Activated naive CD8-positive, alpha-beta T cell treated with anti-CD3 and anti-CD28 coated beads, Interleukin-2, amount 10 ng/mL, durations not matched to agents 7 days and 5 days (primary cell): ENCODE results near the gene PRKCSH. TPM values are rescaled to one million over a fixed set of nuclear protein-coding genes. Genes with fewer than 3 reads are reported as not detected.
"Not testable (repeated sequence)": the region's sequence is repeated elsewhere in the genome, so short reads cannot be mapped to it uniquely, and the experiment has no call there.

Source experiments
- ATAC-seq: fragments of 150-1000 bp; cut with Tn5 transposase; one replicate; pipeline ENCODE4 v1.10.0; 2021; ENCODE audit warnings: low read depth, moderate library complexity
- POLR2A ChIA-PET: fragments of 350-600 bp; sonication (Branson Sonifier 250); formaldehyde crosslinking; loops from one replicate; lab custom pipeline; 2021; ENCODE audit warnings: antibody characterized with exemption; lab: Charles Lee
- DNase-seq: peaks from one replicate; pipeline ENCODE4 v3.0.0; 2021
- H3K27ac Mint-ChIP-seq: one replicate; pipeline ENCODE4 v1.8.0; 2022; ENCODE audit warnings: mild to moderate bottlenecking, mixed read lengths
- H3K27me3 Mint-ChIP-seq: one replicate; pipeline ENCODE4 v1.8.0; 2022; ENCODE audit warnings: mild to moderate bottlenecking, moderate library complexity, mixed read lengths
- H3K36me3 Mint-ChIP-seq: one replicate; pipeline ENCODE4 v1.8.0; 2021; ENCODE audit warnings: mild to moderate bottlenecking, mixed read lengths
- H3K4me1 Mint-ChIP-seq: one replicate; pipeline ENCODE4 v1.8.0; 2021; ENCODE audit warnings: mixed read lengths
- H3K4me3 Mint-ChIP-seq: one replicate; pipeline ENCODE4 v1.8.0; 2022; ENCODE audit warnings: mild to moderate bottlenecking, moderate library complexity, mixed read lengths
- H3K9me3 Mint-ChIP-seq: one replicate; pipeline ENCODE4 v1.8.0; 2021; ENCODE audit warnings: mixed read lengths
- total RNA-seq, 2 experiments: library from RNA; stranded (reverse); gene quantifications; one replicate each; pipeline ENCODE4 v1.2.3, GENCODE V29; 2021

Gene PRKCSH
- total RNA-seq, 2 experiments from 2014 or later = 297 to 310 TPM

DNA sequence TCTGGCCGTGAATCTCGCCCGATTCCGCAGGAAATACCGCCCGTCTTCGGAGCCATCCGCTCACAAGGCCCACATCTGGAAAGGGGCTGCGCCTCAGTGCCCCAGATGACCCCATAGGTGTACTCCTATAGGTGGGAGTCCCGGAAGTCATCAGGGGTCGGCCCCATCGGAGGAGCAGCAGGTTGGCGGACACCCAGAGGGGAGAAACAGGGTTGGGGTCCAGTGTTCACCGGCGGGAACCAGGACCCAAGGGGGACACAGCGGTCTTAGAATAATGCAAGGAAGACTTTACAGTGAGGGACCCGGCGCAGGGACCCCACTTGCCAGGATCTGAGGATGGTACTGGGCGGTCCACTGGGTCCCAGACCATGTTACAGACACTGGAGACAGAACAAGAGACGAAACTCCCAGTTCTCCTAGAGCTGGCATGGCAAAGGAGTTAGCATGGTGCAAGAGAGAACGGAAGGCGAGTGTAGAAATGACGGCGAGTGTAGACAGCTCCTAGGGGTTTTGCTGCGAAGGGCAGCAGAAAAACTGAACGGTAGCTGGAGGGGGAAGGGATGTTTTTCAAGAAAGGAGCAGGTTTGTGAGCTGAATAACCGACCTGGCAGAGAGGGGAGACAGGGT is 12.2 kb upstream of the PRKCSH start:
- POLR2A ChIA-PET = interaction anchor here (1.2 to 2.2 kb wide), 3 partner anchors 12 to 59 kb away, joined by 3 to 13 read pairs (median 6); partner anchors contain the start of genes ODAD3 and PRKCSH
- ATAC-seq = no peak
- peak overlapping the region; percentile 16 for H3K4me3 Mint-ChIP-seq
- H3K4me1 Mint-ChIP-seq = peaks cover 32% of the 10 kb centered on the region
- H3K27me3 Mint-ChIP-seq = peaks cover 54% of the 10 kb centered on the region
- no peak for DNase-seq
- no peak overlapping the region for H3K27ac Mint-ChIP-seq
- H3K9me3 Mint-ChIP-seq = no peaks in the 10 kb centered on the region
- no peaks in the 10 kb centered on the region for H3K36me3 Mint-ChIP-seq

DNA sequence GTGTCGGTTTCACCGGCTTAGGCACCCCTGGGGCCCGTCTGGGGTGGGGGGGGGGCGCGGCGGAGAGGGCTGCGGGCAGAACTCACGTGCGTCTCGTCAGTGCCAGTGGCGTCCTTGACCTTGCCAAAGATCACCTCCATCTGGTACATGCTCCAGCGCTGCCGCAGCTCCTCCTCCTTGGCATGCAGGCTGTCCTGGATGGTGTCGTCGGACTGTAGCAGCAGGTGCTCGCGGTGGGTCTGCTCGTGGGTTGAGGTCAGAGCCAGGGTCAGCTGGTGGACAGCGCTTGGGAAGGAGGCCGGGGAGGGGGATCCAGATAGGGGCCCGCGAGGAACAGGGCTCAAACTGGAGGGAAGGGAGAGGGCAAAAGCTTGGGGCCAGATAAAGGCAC is 11.6 kb upstream of the PRKCSH start:
- ATAC-seq (no peak), DNase-seq (no peak)
- H3K9me3 Mint-ChIP-seq = no peaks in the 10 kb centered on the region
- no peak overlapping the region for H3K27ac Mint-ChIP-seq
- H3K27me3 Mint-ChIP-seq = peaks cover 49% of the 10 kb centered on the region
- no peak overlapping the region for H3K4me3 Mint-ChIP-seq
- POLR2A ChIA-PET = interaction anchor here (1.6 to 2.2 kb wide), 2 partner anchors 43 to 59 kb away, joined by 6 to 13 read pairs; no protein-coding TSS in a partner anchor
- no peaks in the 10 kb centered on the region for H3K36me3 Mint-ChIP-seq
- peaks cover 29% of the 10 kb centered on the region for H3K4me1 Mint-ChIP-seq

DNA sequence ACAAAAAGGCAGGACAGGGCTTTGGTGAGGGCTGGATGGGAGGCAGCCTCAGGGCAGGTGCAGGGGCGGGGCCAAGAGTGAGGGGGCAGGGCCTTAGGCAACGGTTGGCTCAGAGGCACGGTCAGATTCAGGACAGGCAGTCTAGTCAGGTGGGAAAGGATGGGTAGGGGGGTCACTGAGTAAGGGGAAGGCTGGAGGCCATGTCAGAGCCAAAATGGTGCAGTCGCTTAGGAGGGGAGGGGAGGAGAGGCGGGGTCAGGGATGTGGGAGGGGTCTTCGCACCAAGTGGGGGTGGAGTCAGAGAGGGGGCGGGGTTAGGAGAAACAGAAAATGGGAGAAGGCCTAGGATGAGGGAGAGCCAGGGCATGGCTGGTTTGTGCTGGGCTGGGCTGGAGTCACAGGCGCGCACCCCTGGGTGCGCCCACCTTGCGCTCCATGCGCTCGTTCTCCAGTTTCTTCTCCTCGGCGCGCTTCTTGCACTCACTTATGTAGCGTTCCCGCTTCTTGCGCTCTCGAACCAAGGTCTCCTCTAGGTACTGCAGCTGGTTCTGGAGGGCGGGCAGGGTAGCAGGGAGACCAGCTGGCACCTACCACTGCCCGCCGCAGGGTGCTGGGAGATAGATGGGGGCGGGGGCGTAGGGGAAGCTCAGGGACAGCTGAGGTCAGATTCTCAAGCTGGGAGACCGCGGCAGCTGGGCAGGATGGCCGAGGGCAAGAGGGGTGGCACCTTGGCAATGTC is 9.5 kb upstream of the PRKCSH start:
- H3K9me3 Mint-ChIP-seq = no peaks in the 10 kb centered on the region
- peaks cover 23% of the 10 kb centered on the region for H3K4me1 Mint-ChIP-seq
- H3K4me3 Mint-ChIP-seq = no peak overlapping the region
- no peak overlapping the region for H3K27ac Mint-ChIP-seq
- DNase-seq (no peak), ATAC-seq (no peak)
- POLR2A ChIA-PET = interaction anchor here (0.7 to 0.9 kb wide), 2 partner anchors 9 to 597 kb away, joined by 3 read pairs; partner anchors contain the start of gene ODAD3
- no peaks in the 10 kb centered on the region for H3K36me3 Mint-ChIP-seq
- H3K27me3 Mint-ChIP-seq = peaks cover 34% of the 10 kb centered on the region

DNA sequence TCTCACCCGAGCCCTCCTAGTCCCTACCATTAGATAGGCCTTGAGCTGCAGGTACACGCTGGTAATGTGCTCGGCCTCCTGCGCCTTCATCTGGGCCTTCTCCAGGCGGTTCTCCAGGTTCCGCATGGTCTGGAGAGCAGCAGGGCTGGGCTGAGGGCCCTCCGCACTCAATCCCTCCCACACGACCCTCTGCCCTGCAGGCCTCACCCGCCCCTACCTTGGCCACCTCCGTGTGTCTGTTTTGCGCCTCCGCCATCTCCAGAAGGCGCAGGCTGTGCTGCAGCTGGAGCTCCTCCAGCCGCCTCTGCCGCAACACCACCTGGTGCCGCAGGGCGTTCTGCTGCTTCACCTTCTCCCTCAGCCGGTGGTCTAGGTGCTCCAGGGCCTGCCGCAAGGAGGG is 8.8 kb upstream of the PRKCSH start:
- peaks cover 26% of the 10 kb centered on the region for H3K27me3 Mint-ChIP-seq
- no peak overlapping the region for H3K4me3 Mint-ChIP-seq
- DNase-seq (no peak), ATAC-seq (no peak)
- no peak overlapping the region for H3K27ac Mint-ChIP-seq
- H3K4me1 Mint-ChIP-seq = peaks cover 16% of the 10 kb centered on the region
- H3K9me3 Mint-ChIP-seq = no peaks in the 10 kb centered on the region
- H3K36me3 Mint-ChIP-seq = no peaks in the 10 kb centered on the region
- POLR2A ChIA-PET = interaction anchor here (0.7 to 0.9 kb wide), 2 partner anchors 8 to 598 kb away, joined by 3 read pairs; partner anchors contain the start of gene ODAD3

DNA sequence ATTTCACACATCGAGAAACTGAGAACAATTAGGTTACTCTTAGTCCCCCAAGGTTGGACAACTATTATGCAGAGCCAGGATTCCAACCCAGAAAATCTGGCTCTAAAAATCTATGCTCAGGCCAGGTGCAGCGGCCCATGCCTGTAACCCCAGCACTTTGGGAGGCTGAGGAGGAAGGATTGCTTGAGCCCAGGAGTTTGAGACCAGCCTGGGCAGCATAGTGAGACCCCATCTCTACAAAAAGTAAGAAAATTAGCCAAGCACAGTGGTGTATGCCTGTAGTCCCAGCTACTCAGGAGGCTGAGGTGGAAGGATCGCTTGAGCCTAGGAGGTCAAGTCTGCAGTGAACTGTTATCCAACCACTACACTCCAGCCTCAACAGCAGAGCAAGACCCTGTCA is 1.9 kb upstream of the PRKCSH start:
- not testable (repeated sequence) for H3K9me3 Mint-ChIP-seq, ATAC-seq, DNase-seq, H3K27me3 Mint-ChIP-seq, H3K27ac Mint-ChIP-seq, H3K4me3 Mint-ChIP-seq
- POLR2A ChIA-PET = interaction anchor here (0.7 kb wide), 2 partner anchors 43 to 49 kb away, joined by 3 to 5 read pairs; no protein-coding TSS in a partner anchor
- Mint-ChIP-seq H3K4me1 (peaks cover 12% of the 10 kb centered on the region), H3K36me3 (peaks cover 11% of the 10 kb centered on the region)

DNA sequence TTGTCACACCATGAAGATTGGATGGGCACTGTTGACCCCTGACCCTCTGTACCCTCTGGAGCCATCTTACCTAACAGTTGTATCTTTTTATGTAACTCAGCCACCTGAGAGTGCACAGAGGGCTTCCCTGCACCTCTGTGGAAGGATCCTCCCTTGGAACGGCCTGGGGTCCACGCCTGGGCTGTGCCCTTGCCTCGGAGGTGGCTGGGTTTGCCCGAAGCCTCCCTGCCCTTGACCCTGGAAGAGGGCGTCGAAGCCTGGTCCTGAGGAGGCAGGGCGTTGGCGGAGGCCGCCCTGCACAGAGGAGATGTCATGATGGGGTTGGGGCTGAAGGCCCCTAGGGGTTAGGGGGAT is 755 bp upstream of the PRKCSH start:
- no peaks in the 10 kb centered on the region for H3K9me3 Mint-ChIP-seq

DNA sequence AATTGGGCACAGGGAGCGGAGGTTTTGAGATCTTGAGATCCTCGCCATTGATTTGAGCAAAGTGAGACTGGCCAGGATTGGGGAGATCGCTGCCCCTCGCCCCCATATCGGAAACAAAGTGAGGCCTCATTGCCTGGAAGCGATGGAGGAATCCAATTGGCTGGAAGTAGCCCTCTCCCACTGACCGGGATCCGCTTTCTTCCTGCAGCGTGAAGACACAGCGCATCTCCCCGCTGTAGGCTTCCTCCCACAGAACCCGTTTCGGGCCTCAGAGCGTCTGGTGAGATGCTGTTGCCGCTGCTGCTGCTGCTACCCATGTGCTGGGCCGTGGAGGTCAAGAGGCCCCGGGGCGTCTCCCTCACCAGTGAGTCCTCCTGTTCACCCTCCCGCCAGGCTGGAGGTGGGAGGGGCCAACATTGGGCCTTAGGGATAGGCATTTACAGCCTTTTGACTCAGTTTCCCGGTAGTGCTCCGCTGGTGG is 438 bp downstream of the PRKCSH start:
- H3K36me3 Mint-ChIP-seq = peaks cover 15% of the 10 kb centered on the region
- no peaks in the 10 kb centered on the region for H3K9me3 Mint-ChIP-seq
- H3K4me3 Mint-ChIP-seq = peak overlapping the region; percentile 99
- no peaks in the 10 kb centered on the region for H3K27me3 Mint-ChIP-seq
- POLR2A ChIA-PET = interaction anchor here (1.0 to 4.1 kb wide), 5 partner anchors 10 to 61 kb away, joined by 3 to 17 read pairs (median 6); partner anchors contain the start of gene SWSAP1
- H3K4me1 Mint-ChIP-seq = peaks cover 12% of the 10 kb centered on the region
- no peak for ATAC-seq
- peak overlapping the region; percentile 96 for H3K27ac Mint-ChIP-seq
- DNase-seq = no peak

More for the DNA sequence above, 755 bp upstream of the PRKCSH start:
- peak; percentile 8 for ATAC-seq
- no peak for DNase-seq
- H3K4me1 Mint-ChIP-seq = peaks cover 12% of the 10 kb centered on the region
- POLR2A ChIA-PET = interaction anchor here (0.6 to 4.1 kb wide), 8 partner anchors 8 to 340 kb away, joined by 3 to 17 read pairs (median 4); partner anchors contain the start of gene SWSAP1
- peaks cover 3% of the 10 kb centered on the region for H3K27me3 Mint-ChIP-seq
- H3K36me3 Mint-ChIP-seq = peaks cover 11% of the 10 kb centered on the region
- peak overlapping the region; percentile 96 for H3K27ac Mint-ChIP-seq
- peak overlapping the region; percentile 99 for H3K4me3 Mint-ChIP-seq

DNA sequence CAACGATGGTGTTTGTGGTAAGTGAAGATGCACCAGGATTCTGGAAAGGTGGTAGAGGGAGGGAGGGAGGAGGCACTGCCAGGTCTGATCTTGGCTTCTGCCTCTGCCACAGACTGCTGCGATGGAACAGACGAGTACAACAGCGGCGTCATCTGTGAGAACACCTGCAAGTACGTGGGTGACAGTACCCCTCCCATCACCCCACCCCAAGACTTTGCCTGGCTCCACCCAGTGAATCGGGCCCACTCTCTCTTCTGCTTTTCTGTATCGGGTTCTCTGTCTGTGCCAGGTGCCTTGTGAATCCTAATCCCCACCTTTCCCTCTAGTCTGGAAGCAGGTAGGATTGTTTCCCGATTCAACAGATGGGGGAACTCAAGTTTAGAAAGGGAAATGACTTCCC is 2.5 kb downstream of the PRKCSH start:
- DNase-seq (no peak), ATAC-seq (no peak)
- Mint-ChIP-seq H3K4me1 (peaks cover 14% of the 10 kb centered on the region), H3K36me3 (peaks cover 17% of the 10 kb centered on the region), H3K27ac (peak overlapping the region; percentile 63), H3K9me3 (no peaks in the 10 kb centered on the region), H3K4me3 (no peak overlapping the region), H3K27me3 (no peaks in the 10 kb centered on the region)
- POLR2A ChIA-PET = interaction anchor here (4.1 kb wide), 1 partner anchor 57 kb away, joined by 17 read pairs; no protein-coding TSS in a partner anchor

DNA sequence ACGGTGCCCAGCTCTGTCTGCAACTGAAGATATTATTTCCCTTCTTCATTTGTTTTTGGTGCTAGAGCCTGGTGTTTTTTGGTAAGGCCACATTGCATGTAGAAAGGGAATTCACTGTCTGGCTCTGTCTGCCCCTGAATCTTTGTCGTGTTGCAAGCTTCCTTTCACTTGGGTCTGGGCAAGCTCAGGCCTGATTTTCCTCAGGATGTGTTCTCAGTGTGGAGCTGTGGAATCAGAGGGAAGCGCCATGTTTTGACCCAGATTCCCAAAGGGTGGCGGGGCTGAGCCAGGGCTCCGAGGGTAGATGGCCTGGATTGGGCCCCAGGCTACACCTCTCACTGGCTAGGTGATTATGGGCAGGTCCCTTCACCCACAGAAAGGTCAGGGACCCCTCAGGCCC is 8.6 kb downstream of the PRKCSH start:
- Mint-ChIP-seq H3K9me3 (no peaks in the 10 kb centered on the region), H3K27ac (no peak overlapping the region), H3K4me1 (peaks cover 1% of the 10 kb centered on the region), H3K36me3 (peaks cover 8% of the 10 kb centered on the region), H3K4me3 (no peak overlapping the region), H3K27me3 (no peaks in the 10 kb centered on the region)
- no peak for ATAC-seq
- POLR2A ChIA-PET = no interaction called here
- no peak for DNase-seq

DNA sequence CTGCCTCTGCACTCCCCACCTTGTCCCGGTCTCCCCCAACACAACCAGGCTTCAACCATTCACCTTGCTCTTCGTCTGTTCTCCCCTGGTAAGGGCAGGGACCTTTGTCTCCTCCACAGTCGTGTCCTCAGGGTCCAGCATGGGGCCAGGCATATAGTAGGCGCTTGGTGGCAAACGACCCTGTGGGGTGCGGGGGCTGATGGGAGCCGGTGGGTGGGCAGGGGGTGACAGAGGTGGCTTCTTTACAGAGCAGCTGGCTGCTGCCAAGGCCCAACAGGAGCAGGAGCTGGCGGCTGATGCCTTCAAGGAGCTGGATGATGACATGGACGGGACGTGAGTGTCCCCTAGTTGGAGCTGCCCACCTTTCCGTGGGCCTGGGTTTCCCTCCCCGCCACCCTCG is 9.7 kb downstream of the PRKCSH start:
- Mint-ChIP-seq H3K36me3 (peaks cover 8% of the 10 kb centered on the region), H3K4me3 (no peak overlapping the region), H3K27ac (no peak overlapping the region), H3K27me3 (no peaks in the 10 kb centered on the region), H3K9me3 (no peaks in the 10 kb centered on the region), H3K4me1 (peaks cover 1% of the 10 kb centered on the region)
- POLR2A ChIA-PET = interaction anchor here (0.6 to 1.5 kb wide), 2 partner anchors 10 to 17 kb away, joined by 3 to 6 read pairs; partner anchors contain the start of genes ODAD3 and PRKCSH
- ATAC-seq (no peak), DNase-seq (no peak)

DNA sequence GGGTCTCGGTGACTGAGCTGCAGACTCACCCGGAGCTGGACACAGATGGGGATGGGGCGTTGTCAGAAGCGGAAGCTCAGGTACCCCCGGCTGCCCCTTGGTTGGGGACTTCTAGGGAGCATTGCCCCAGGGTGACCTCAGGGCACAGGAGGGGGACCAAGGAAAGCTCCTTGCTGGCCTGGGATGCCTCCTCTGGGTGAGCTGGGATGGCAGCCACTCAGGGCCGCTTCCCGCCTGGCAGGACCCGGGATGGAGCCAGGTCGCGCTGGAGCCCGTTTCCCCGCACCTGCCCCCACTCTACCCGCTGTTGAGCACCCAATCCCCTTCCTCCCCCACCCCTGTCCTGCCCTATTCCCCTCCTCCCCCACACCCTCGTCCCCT is 10.8 kb downstream of the PRKCSH start:
- Mint-ChIP-seq H3K9me3 (no peaks in the 10 kb centered on the region), H3K27ac (no peak overlapping the region), H3K4me3 (no peak overlapping the region), H3K27me3 (no peaks in the 10 kb centered on the region), H3K4me1 (peaks cover 1% of the 10 kb centered on the region), H3K36me3 (peaks cover 3% of the 10 kb centered on the region)
- POLR2A ChIA-PET = interaction anchor here (1.5 kb wide), 1 partner anchor 11 kb away, joined by 6 read pairs; the partner anchor contains the start of genes ODAD3 and PRKCSH
- DNase-seq (no peak), ATAC-seq (no peak)

DNA sequence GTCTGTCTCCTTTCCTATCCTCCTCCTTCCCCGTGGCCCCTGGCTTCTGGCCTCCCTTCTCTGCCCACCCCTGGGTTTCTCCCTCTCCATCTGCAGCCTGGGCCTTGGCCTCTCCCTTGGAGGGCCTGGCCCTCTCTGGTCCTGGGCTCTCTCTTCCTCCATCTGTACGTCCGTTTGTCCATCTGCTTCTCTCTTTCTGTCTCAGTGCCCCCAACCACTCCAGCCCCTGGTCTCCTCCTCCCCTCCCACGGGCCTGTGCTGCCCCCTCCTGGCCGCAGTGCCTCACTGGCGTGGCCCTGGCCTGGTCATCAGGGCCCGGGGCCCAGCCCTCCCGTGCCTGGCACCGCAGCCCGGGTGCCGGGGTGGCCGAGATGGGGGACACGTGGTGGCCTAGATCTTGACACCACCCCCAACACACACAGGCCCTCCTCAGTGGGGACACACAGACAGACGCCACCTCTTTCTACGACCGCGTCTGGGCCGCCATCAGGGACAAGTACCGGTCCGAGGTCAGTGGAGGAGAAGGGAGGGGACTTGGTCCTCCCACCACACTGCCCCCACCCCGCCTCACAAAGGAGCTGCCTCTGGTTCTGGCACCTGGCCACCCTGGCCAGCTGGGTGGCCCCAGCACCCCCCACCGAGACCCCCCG is 11.3 kb downstream of the PRKCSH start:
- peaks cover 1% of the 10 kb centered on the region for H3K4me1 Mint-ChIP-seq
- H3K27ac Mint-ChIP-seq = no peak overlapping the region
- no peaks in the 10 kb centered on the region for H3K9me3 Mint-ChIP-seq
- H3K36me3 Mint-ChIP-seq = peaks cover 3% of the 10 kb centered on the region
- POLR2A ChIA-PET = interaction anchor here (1.5 kb wide), 1 partner anchor 12 kb away, joined by 6 read pairs; the partner anchor contains the start of genes ODAD3 and PRKCSH
- H3K4me3 Mint-ChIP-seq = no peak overlapping the region
- H3K27me3 Mint-ChIP-seq = no peaks in the 10 kb centered on the region
- ATAC-seq = peak; percentile 38
- DNase-seq = peak; percentile 69
